IMR-90 (cell line): Measurements from ENCODE around the gene SNTG2. TPM values are rescaled to one million over a fixed set of nuclear protein-coding genes. Genes with fewer than 3 reads are reported as not detected.
A peak's percentile ranks its signal among the peaks of the same experiment; 100 is the strongest.

Source experiments
- ATAC-seq: fragments of 200-7000 bp; cut with Tn5 transposase; 2 replicates; pipeline ENCODE4 v1.9.1; 2020; ENCODE audit warnings: low read depth, mild to moderate bottlenecking, moderate library complexity
- BruUV-seq: library from RNA; stranded (reverse); fragments of 400-500 nt; replicated peaks from 2 replicates; lab custom pipeline; 2021; lab: Mats Ljungman, UMichigan
- CTCF ChIA-PET: fragments of 300-600 bp; formaldehyde crosslinking; extraction: SDS; loops from one replicate; lab custom pipeline; 2021; ENCODE audit warnings: antibody characterized with exemption; lab: Yijun Ruan, JAX
- POLR2A ChIA-PET: fragments of 300-600 bp; sonication (Branson Sonifier 250); formaldehyde crosslinking; loops from one replicate; lab custom pipeline; 2022; ENCODE audit warnings: antibody characterized with exemption; ENCODE audit not compliant: unreplicated experiment; lab: Charles Lee
- DNase-seq: peaks from one replicate; pipeline ENCODE4 v3.0.0; 2013
- H2AFZ ChIP-seq: replicated peaks from 2 replicates; pipeline ENCODE3; 2013; ENCODE audit warnings: low read length, mild to moderate bottlenecking; ENCODE audit not compliant: poor library complexity
- H2AK5ac ChIP-seq: 2 replicates; pipeline ENCODE4 v1.6.1; 2013; ENCODE audit warnings: low read depth, low read length, inconsistent platforms
- H2AK9ac ChIP-seq: replicated peaks from 2 replicates; pipeline ENCODE3; 2013; ENCODE audit warnings: mild to moderate bottlenecking, low read depth, low read length, moderate library complexity; ENCODE audit not compliant: poor library complexity
- H2BK120ac ChIP-seq: 2 replicates; pipeline ENCODE4 v1.6.1; 2013; ENCODE audit warnings: low read depth, low read length, inconsistent platforms
- H2BK15ac ChIP-seq: 3 replicates; pipeline ENCODE4 v1.6.1; 2013; ENCODE audit warnings: low read depth, low read length, inconsistent platforms
- H2BK20ac ChIP-seq: 2 replicates; pipeline ENCODE4 v1.6.1; 2013; ENCODE audit warnings: low read depth, mild to moderate bottlenecking, inconsistent platforms, low read length, moderate library complexity
- H2BK5ac ChIP-seq: 2 replicates; pipeline ENCODE4 v1.6.1; 2013; ENCODE audit warnings: mild to moderate bottlenecking, low read depth, low read length, inconsistent platforms; ENCODE audit not compliant: poor library complexity, severe bottlenecking
- H3K14ac ChIP-seq: replicated peaks from 2 replicates; pipeline ENCODE4 v1.6.1; 2013; ENCODE audit warnings: low read depth, low read length, inconsistent platforms
- H3K18ac ChIP-seq: 2 replicates; pipeline ENCODE4 v1.6.1; 2013; ENCODE audit warnings: low read depth, low read length, control low read depth
- H3K23ac ChIP-seq: 2 replicates; pipeline ENCODE4 v1.6.1; 2013; ENCODE audit warnings: low read depth, low read length, inconsistent platforms
- H3K27ac ChIP-seq: 2 replicates; pipeline ENCODE4 v1.5.1; 2013; ENCODE audit warnings: mild to moderate bottlenecking, control low read depth, low read length; ENCODE audit not compliant: insufficient read depth
- H3K27me3 ChIP-seq: 2 replicates; pipeline ENCODE4 v1.6.1; 2013; ENCODE audit warnings: low read length; ENCODE audit not compliant: control insufficient read depth, insufficient read depth
- H3K36me3 ChIP-seq: 2 replicates; pipeline ENCODE4 v1.6.1; 2013; ENCODE audit warnings: low read length, mixed read lengths; ENCODE audit not compliant: control insufficient read depth, insufficient read depth
- H3K4ac ChIP-seq: 2 replicates; pipeline ENCODE4 v1.6.1; 2013; ENCODE audit warnings: low read depth, low read length, inconsistent platforms
- H3K4me1 ChIP-seq: 2 replicates; pipeline ENCODE4 v1.6.1; 2013; ENCODE audit warnings: low read length, mixed read lengths; ENCODE audit not compliant: control insufficient read depth, insufficient read depth
- H3K4me2 ChIP-seq: 2 replicates; pipeline ENCODE4 v1.6.1; 2013; ENCODE audit warnings: low read depth, mild to moderate bottlenecking, control low read depth, low read length, moderate library complexity
- H3K4me3 ChIP-seq: 2 replicates; pipeline ENCODE4 v1.5.1; 2013; ENCODE audit warnings: low read depth, mild to moderate bottlenecking, control low read depth, low read length, moderate library complexity; ENCODE audit not compliant: insufficient read depth
- H3K56ac ChIP-seq: 2 replicates; pipeline ENCODE4 v1.6.1; 2013; ENCODE audit warnings: low read length, inconsistent platforms; ENCODE audit not compliant: insufficient read depth; ENCODE audit errors: extremely low read depth
- H3K79me1 ChIP-seq, 2 experiments: 2 replicates each; pipeline ENCODE4 v1.6.1; 2013; ENCODE audit warnings: low read length in 2 of 2, inconsistent platforms in 1 of 2, low read depth in 1 of 2
- H3K9ac ChIP-seq: 2 replicates; pipeline ENCODE4 v1.6.1; 2013; ENCODE audit warnings: low read depth, low read length, control low read depth
- H3K9me1 ChIP-seq: 2 replicates; pipeline ENCODE4 v1.6.1; 2013; ENCODE audit warnings: low read length, inconsistent platforms; ENCODE audit not compliant: insufficient read depth
- H3K9me3 ChIP-seq: 2 replicates; pipeline ENCODE4 v1.6.1; 2013; ENCODE audit warnings: low read length; ENCODE audit not compliant: control insufficient read depth, insufficient read depth
- H4K20me1 ChIP-seq: 2 replicates; pipeline ENCODE4 v1.6.1; 2013; ENCODE audit warnings: low read length, inconsistent platforms; ENCODE audit not compliant: insufficient read depth
- H4K5ac ChIP-seq: 2 replicates; pipeline ENCODE4 v1.6.1; 2013; ENCODE audit warnings: mild to moderate bottlenecking, low read depth, low read length, control low read depth
- H4K8ac ChIP-seq, 2 experiments: 2 replicates each; pipeline ENCODE4 v1.6.1; 2013; ENCODE audit warnings: low read depth in 2 of 2, low read length in 2 of 2, control low read depth in 1 of 2, inconsistent platforms in 1 of 2
- H4K91ac ChIP-seq: 2 replicates; pipeline ENCODE4 v1.6.1; 2013; ENCODE audit warnings: low read depth, low read length, inconsistent platforms; ENCODE audit not compliant: insufficient read depth
- BHLHE40 ChIP-seq: fragments of 150-350 bp; IDR thresholded peaks from 2 replicates; pipeline ENCODE4 v1.6.1; 2016; ENCODE audit warnings: mild to moderate bottlenecking, low read depth, low read length
- CEBPB ChIP-seq: IDR thresholded peaks from 2 replicates; pipeline ENCODE4 v1.6.1; 2012; ENCODE audit warnings: low read depth, low read length, improper control_type of control experiment
- CTCF ChIP-seq: conservative IDR thresholded peaks from 2 replicates; pipeline ENCODE4 v1.5.1; 2012; ENCODE audit warnings: mild to moderate bottlenecking, low read depth, low read length, improper control_type of control experiment
- ELK1 ChIP-seq: fragments of 150-350 bp; IDR thresholded peaks from 2 replicates; pipeline ENCODE4 v1.6.1; 2016; ENCODE audit warnings: low read depth, mild to moderate bottlenecking, low read length, moderate library complexity, borderline replicate concordance
- FOS ChIP-seq: fragments of 150-350 bp; IDR thresholded peaks from 2 replicates; pipeline ENCODE4 v1.6.1; 2016; ENCODE audit warnings: low read depth, low read length
- MAFK ChIP-seq: IDR thresholded peaks from 2 replicates; pipeline ENCODE4 v1.6.1; 2012; ENCODE audit warnings: low read depth, low read length, improper control_type of control experiment
- MAZ ChIP-seq: IDR thresholded peaks from 2 replicates; pipeline ENCODE4 v1.6.1; 2012; ENCODE audit warnings: low read depth, mild to moderate bottlenecking, low read length, improper control_type of control experiment, moderate library complexity, borderline replicate concordance
- MXI1 ChIP-seq: IDR thresholded peaks from 2 replicates; pipeline ENCODE4 v1.6.1; 2012; ENCODE audit warnings: low read depth, mild to moderate bottlenecking, low read length, moderate library complexity, borderline replicate concordance
- NFE2L2 ChIP-seq: fragments of 150-350 bp; IDR thresholded peaks from 2 replicates; pipeline ENCODE4 v1.6.1; 2016; ENCODE audit warnings: low read depth, mild to moderate bottlenecking, low read length
- POLR2A ChIP-seq: IDR thresholded peaks from 2 replicates; pipeline ENCODE4 v1.6.1; 2012; ENCODE audit warnings: mild to moderate bottlenecking, low read depth, low read length
- RAD21 ChIP-seq: IDR thresholded peaks from 2 replicates; pipeline ENCODE4 v1.6.1; 2012; ENCODE audit warnings: low read length, improper control_type of control experiment
- RCOR1 ChIP-seq: IDR thresholded peaks from 2 replicates; pipeline ENCODE4 v1.6.1; 2012; ENCODE audit warnings: mild to moderate bottlenecking, low read length, improper control_type of control experiment; ENCODE audit not compliant: insufficient replicate concordance
- RFX5 ChIP-seq: IDR thresholded peaks from 2 replicates; pipeline ENCODE4 v1.8.0; 2012; ENCODE audit warnings: low read depth, mild to moderate bottlenecking, low read length, moderate library complexity
- SMC3 ChIP-seq: fragments of 150-350 bp; IDR thresholded peaks from 2 replicates; pipeline ENCODE4 v1.6.1; 2016; ENCODE audit warnings: low read depth, mild to moderate bottlenecking, antibody characterized with exemption, low read length, moderate library complexity
- USF2 ChIP-seq: fragments of 150-350 bp; IDR thresholded peaks from 2 replicates; pipeline ENCODE4 v1.6.1; 2017; ENCODE audit warnings: mild to moderate bottlenecking, antibody characterized with exemption, low read length, low read depth
- WGBS, 2 experiments: methylation state at CpG; one replicate each; pipeline versions ENCODE4 v1.1.5 to v1.1.7; 2013; ENCODE audit warnings: missing lambda C conversion rate in 2 of 2; ENCODE audit not compliant: insufficient read length in 1 of 2; ENCODE audit errors: extremely low coverage in 2 of 2; 5-methylcytosine and 5-hydroxymethylcytosine counted together
- dilution Hi-C: fragments of 300-500 bp; cut with HindIII; formaldehyde crosslinking; loops from one replicate; pipeline ENCODE4 v1.14.3; 2018; ENCODE audit warnings: low sequenced_read_pairs; ENCODE audit not compliant: unreplicated experiment
- in situ Hi-C: fragments of 300-500 bp; cut with MboI; formaldehyde crosslinking; loops from 3 replicates; pipeline ENCODE4 v1.14.3; 2019; ENCODE audit warnings: low sequenced_read_pairs, inconsistent platforms, mixed read lengths
- intact Hi-C: fragments of 100-400 bp; cut with micrococcal nuclease; formaldehyde crosslinking; loops from 2 replicates; pipeline ENCODE4 v1.10.0; 2022
- polyA plus RNA-seq, 3 experiments: library from polyadenylated mRNA; depleted of rRNA; stranded (reverse); fragments of >200 nt; gene quantifications; 2 replicates each; pipeline ENCODE4 v1.2.3, GENCODE V29; 2012; ENCODE audit warnings: low replicate concordance in 1 of 3
- total RNA-seq: library from RNA; depleted of rRNA; stranded (reverse); fragments of >200 nt; gene quantifications from 2 replicates; pipeline ENCODE4 v1.2.3, GENCODE V29; 2012

Gene SNTG2
- total and polyA plus RNA-seq, 2 of the 4 experiments (the other 2 are of a cell fraction), result under 0.01 to 0.17 TPM

GRCh38 chr2:1081451-1082225 is 131.0 kb downstream of the SNTG2 start:
- H3K14ac ChIP-seq, result no peak overlapping the region
- no peak overlapping the region for H4K91ac ChIP-seq
- WGBS, 2 experiments, result 40% methylated on average over 2 of the region's 14 CpGs; no CpG with 5 or more reads in 1 of the 2 experiments
- no peak overlapping the region for H3K56ac ChIP-seq
- H3K4me1 ChIP-seq, result no peaks in the 10 kb centered on the region
- H3K4me3 ChIP-seq, result no peak overlapping the region
- H3K4ac ChIP-seq, result no peak overlapping the region
- H4K5ac ChIP-seq, result no peak overlapping the region
- no peaks in the 10 kb centered on the region for H3K36me3 ChIP-seq
- H2AFZ ChIP-seq, result peak overlapping the region; percentile 19
- ChIA-PET POLR2A (no interaction called here), CTCF (no interaction called here)
- no peak overlapping the region for H3K23ac ChIP-seq
- H2BK20ac ChIP-seq, result no peak overlapping the region
- no peaks in the 10 kb centered on the region for H3K79me1 ChIP-seq
- no peak overlapping the region for H2BK5ac ChIP-seq
- H2BK120ac ChIP-seq, result no peak overlapping the region
- ATAC-seq (peak; percentile 32; the same call in 1 of the 2 replicates), DNase-seq (peak; percentile 28)
- no peaks in the 10 kb centered on the region for H4K20me1 ChIP-seq
- H4K8ac ChIP-seq, result no peak overlapping the region
- H3K9ac ChIP-seq, result no peak overlapping the region
- H3K4me2 ChIP-seq, result no peak overlapping the region
- H3K18ac ChIP-seq, result no peak overlapping the region
- H3K27ac ChIP-seq, result no peak overlapping the region
- H2AK5ac ChIP-seq, result no peak overlapping the region
- no peaks in the 10 kb centered on the region for H3K9me1 ChIP-seq
- H3K27me3 ChIP-seq, result no peaks in the 10 kb centered on the region; the same call in none of the 2 replicates
- dilution Hi-C loops (no loop called here), intact Hi-C loops (no loop called here), in situ Hi-C loops (no loop called here)
- H2AK9ac ChIP-seq, result no peak overlapping the region
- no peak overlapping the region for H2BK15ac ChIP-seq
- no peaks in the 10 kb centered on the region for H3K9me3 ChIP-seq
- BruUV-seq, result no TSS peak
- TF ChIP-seq POLR2A, result no peak
- TF ChIP-seq ELK1, result no peak
- peak; percentile 51; the same call in 1 of the 2 replicates for TF ChIP-seq USF2
- TF ChIP-seq FOS, result no peak
- TF ChIP-seq NFE2L2, result no peak
- no peak for TF ChIP-seq CTCF
- peak; percentile 46; the same call in 1 of the 2 replicates for TF ChIP-seq BHLHE40
- no peak for TF ChIP-seq MAFK
- TF ChIP-seq MAZ, result no peak
- no peak for TF ChIP-seq MXI1
- TF ChIP-seq CEBPB, result no peak
- no peak for TF ChIP-seq RAD21
- no peak for TF ChIP-seq SMC3
- no peak for TF ChIP-seq RCOR1
- no peak for TF ChIP-seq RFX5
